Activated CD4-positive, alpha-beta T cell treated with anti-CD3 and anti-CD28 coated beads for 36 hours (primary cell): Measurements from ENCODE around the gene PRUNE1. TPM values are rescaled to one million over a fixed set of nuclear protein-coding genes. Genes with fewer than 3 reads are reported as not detected.

Experiments used
- ATAC-seq: fragments of 200-7000 bp; cut with Tn5 transposase; one replicate; pipeline ENCODE4 v1.10.0; 2021; ENCODE audit warnings: mild to moderate bottlenecking, moderate library complexity
- CTCF ChIA-PET: fragments of 350-600 bp; sonication (Branson Sonifier 250); formaldehyde crosslinking; loops from one replicate; lab custom pipeline; 2021; ENCODE audit warnings: antibody characterized with exemption; lab: Charles Lee
- POLR2A ChIA-PET: fragments of 350-600 bp; sonication (Branson Sonifier 250); formaldehyde crosslinking; loops from one replicate; lab custom pipeline; 2021; ENCODE audit warnings: antibody characterized with exemption, inconsistent platforms; lab: Charles Lee
- DNase-seq: peaks from one replicate; pipeline ENCODE4 v3.0.0-alpha.2; 2020
- H3K27ac Mint-ChIP-seq: one replicate; pipeline ENCODE4 v1.8.0; 2021; ENCODE audit warnings: mixed read lengths
- H3K27me3 Mint-ChIP-seq: one replicate; pipeline ENCODE4 v1.8.0; 2021; ENCODE audit warnings: mixed read lengths
- H3K36me3 Mint-ChIP-seq: one replicate; pipeline ENCODE4 v1.8.0; 2021; ENCODE audit warnings: low read depth, mixed read lengths
- H3K4me1 Mint-ChIP-seq: one replicate; pipeline ENCODE4 v1.8.0; 2021; ENCODE audit warnings: mixed read lengths
- H3K4me3 Mint-ChIP-seq: one replicate; pipeline ENCODE4 v1.8.0; 2021; ENCODE audit warnings: mild to moderate bottlenecking, moderate library complexity, mixed read lengths
- H3K9me3 Mint-ChIP-seq: one replicate; pipeline ENCODE4 v1.8.0; 2021; ENCODE audit warnings: low read depth, mixed read lengths
- intact Hi-C, 2 experiments: fragments of 100-400 bp; cut with DNase I in 1 of 2; cut with micrococcal nuclease in 1 of 2; formaldehyde crosslinking; loops; one replicate each; pipeline versions ENCODE4 v1.14.2 to v1.15.1; 2022 to 2024; cut with DNase I, micrococcal nuclease
- total RNA-seq, 2 experiments: library from RNA; stranded (reverse); gene quantifications; one replicate each; pipeline ENCODE4 v1.2.3, GENCODE V29; 2021

Gene PRUNE1, protein sequence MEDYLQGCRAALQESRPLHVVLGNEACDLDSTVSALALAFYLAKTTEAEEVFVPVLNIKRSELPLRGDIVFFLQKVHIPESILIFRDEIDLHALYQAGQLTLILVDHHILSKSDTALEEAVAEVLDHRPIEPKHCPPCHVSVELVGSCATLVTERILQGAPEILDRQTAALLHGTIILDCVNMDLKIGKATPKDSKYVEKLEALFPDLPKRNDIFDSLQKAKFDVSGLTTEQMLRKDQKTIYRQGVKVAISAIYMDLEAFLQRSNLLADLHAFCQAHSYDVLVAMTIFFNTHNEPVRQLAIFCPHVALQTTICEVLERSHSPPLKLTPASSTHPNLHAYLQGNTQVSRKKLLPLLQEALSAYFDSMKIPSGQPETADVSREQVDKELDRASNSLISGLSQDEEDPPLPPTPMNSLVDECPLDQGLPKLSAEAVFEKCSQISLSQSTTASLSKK
- 10 to 100 TPM; 13.6 to 18.6 TPM for total RNA-seq

DNA sequence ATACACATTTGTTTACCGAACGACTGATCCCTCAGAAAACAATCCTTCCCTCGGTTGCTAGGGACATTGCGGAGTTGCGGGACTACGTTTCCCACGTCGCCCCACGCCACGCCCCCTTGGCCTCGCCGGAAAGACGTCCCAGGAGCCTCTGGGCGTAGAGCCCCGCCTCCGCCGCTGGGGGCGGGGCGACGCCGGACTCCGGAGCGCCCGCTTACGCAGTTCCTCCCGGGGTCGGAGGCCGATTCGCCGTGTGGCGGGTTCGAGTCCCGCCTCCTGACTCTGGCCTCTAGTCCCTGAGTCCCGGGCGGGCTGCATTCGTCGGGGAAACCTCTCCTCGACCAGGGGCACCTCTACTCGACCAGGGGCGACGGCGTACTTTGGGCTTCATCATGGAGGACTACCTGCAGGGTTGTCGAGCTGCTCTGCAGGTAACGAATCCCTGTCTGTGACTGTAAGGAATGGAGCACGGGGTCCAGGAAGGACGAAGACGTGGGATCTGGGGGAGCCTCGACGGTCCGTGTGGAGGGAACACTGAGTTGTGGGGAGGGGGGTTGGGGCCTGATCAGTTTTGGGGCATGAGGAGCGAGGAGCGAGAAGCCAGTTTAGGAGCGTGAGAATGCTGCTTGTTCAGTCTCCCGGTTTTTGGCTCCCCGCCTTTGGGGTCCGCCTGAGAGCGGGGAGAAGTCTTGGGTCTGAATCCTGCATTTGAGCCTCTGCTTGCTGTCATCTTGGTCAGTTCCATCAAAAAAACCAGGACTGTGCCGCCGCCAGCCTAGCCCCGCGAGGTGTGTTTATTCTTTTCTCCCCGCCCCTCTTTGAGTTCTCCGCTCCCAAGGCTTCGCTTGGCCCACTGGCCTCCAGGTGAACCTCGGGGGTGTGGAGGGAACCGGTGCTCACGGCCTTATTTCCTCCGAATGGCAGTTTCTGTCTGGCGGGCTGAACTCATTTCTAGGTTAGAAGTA is at the start of gene PRUNE1:
Gene PRUNE1 (plus strand): TSS at position 206 of the 962 bp plus-strand sequence. CDS start 184 bp downstream, at position 390.
- Mint-ChIP-seq H3K9me3 (no peaks in the 10 kb centered on the region), H3K27ac (peak within 1 kb of the TSS; percentile 96), H3K4me3 (peak within 1 kb of the TSS; percentile 90), H3K4me1 (peaks cover 61% of the 10 kb centered on the region), H3K36me3 (peaks cover 3% of the 10 kb centered on the region), H3K27me3 (no peaks in the 10 kb centered on the region)
- intact Hi-C loops = loop anchor here (1.0 to 5.0 kb wide), 19 partner anchors 34 to 687 kb away; partner anchors contain the start of genes CDC42SE1 (in 2 of the 2), GABPB2 (in 2 of the 2), TNFAIP8L2 (in 2 of the 2) and ARNT (in 1 of the 2)
- ChIA-PET CTCF (interaction anchor here (0.6 to 1.0 kb wide), 5 partner anchors 51 to 728 kb away, joined by 3 to 6 read pairs (median 3); no protein-coding TSS in a partner anchor), POLR2A (no interaction called here)
- ATAC-seq = peak; percentile 84
- peak; percentile 99 for DNase-seq

DNA sequence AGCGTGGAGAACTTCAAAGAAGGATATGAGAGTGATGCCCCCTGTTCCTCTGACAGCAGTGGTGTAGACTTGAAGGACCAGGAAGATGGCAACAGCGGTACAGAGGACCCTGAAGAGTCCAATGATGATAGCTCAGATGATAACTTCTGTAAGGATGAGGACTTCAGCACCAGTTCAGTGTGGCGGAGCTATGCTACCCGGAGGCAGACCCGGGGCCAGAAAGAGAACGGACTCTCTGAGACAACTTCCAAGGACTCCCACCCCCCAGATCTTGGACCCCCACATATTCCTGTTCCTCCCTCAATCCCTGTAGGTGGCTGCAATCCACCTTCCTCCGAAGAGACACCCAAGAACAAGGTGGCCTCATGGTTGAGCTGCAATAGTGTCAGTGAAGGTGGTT is 47.6 kb upstream of the PRUNE1 start:
- ATAC-seq (no peak), DNase-seq (no peak)
- H3K9me3 Mint-ChIP-seq = no peaks in the 10 kb centered on the region
- intact Hi-C loops = no loop called here
- H3K4me1 Mint-ChIP-seq = peaks cover 12% of the 10 kb centered on the region
- no peak overlapping the region for H3K4me3 Mint-ChIP-seq
- no peaks in the 10 kb centered on the region for H3K27me3 Mint-ChIP-seq
- POLR2A ChIA-PET = no interaction called here
- CTCF ChIA-PET = interaction anchor here (1.2 kb wide), 1 partner anchor 153 kb away, joined by 4 read pairs; the partner anchor contains the start of gene CTSK
- H3K36me3 Mint-ChIP-seq = peaks cover 63% of the 10 kb centered on the region
- peak overlapping the region; percentile 24 for H3K27ac Mint-ChIP-seq

DNA sequence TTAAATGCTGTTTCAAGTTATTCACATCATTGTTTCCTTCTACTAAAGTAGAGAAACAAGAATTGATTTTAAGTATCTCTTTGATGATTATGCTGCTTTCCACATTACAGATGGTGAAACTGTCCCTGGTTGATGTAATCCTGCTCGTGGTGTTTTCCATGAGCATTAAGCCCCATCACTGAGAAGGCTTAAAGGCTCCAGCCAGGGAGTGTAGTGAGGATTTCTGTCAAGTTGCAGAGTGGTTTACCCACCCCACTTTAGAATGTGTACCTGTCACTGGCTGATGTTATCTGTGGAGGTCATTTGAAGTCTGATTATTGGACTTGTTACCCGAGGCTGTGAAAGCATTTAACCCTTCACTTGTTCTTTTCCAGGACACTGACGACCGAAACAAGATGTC is 46.5 kb upstream of the PRUNE1 start:
- peak; percentile 37 for ATAC-seq
- POLR2A ChIA-PET = no interaction called here
- no peak for DNase-seq
- Mint-ChIP-seq H3K36me3 (peaks cover 71% of the 10 kb centered on the region), H3K4me3 (no peak overlapping the region), H3K4me1 (peaks cover 12% of the 10 kb centered on the region), H3K9me3 (no peaks in the 10 kb centered on the region), H3K27ac (peak overlapping the region; percentile 55), H3K27me3 (no peaks in the 10 kb centered on the region)
- CTCF ChIA-PET = no interaction called here
- intact Hi-C loops = no loop called here

DNA sequence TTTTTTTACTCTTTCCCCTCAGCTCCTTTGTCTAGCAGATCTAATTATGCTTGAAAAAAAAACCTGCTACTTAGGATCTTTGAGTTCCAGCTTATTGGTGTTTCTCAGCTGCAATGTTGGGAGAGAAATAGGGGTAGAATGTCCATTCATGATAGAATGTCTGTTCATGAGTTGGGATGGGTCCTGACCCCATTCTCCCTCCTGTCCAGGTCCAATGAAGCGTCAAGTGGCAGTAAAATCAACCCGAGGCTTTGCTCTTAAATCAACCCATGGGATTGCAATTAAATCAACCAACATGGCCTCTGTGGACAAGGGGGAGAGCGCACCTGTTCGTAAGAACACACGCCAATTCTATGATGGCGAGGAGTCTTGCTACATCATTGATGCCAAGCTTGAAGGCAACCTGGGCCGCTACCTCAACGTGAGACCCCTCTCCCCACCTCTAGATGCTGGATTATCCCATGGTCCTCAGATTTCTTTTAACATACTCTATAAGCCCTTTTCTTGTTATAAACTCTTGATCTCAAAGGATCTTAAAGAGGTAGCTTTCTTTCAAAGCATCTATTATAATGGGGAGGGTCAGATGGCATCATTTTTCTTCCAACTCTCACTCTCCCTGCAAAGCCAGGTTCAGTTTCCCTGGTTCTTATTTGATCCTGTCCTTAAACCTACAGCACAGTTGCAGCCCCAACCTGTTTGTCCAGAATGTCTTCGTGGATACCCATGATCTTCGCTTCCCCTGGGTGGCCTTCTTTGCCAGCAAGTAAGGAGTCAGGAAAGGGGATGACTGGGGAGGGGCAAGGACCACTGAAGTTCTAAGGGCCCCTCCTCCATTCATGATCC is 44.7 kb upstream of the PRUNE1 start:
- CTCF ChIA-PET = interaction anchor here (0.7 to 1.1 kb wide), 2 partner anchors 9 to 10 kb away, joined by 3 read pairs; no protein-coding TSS in a partner anchor
- Mint-ChIP-seq H3K4me3 (no peak overlapping the region), H3K4me1 (peaks cover 6% of the 10 kb centered on the region), H3K36me3 (peaks cover 77% of the 10 kb centered on the region), H3K9me3 (no peaks in the 10 kb centered on the region), H3K27me3 (no peaks in the 10 kb centered on the region), H3K27ac (no peak overlapping the region)
- POLR2A ChIA-PET = no interaction called here
- intact Hi-C loops = no loop called here
- ATAC-seq (no peak), DNase-seq (no peak)

DNA sequence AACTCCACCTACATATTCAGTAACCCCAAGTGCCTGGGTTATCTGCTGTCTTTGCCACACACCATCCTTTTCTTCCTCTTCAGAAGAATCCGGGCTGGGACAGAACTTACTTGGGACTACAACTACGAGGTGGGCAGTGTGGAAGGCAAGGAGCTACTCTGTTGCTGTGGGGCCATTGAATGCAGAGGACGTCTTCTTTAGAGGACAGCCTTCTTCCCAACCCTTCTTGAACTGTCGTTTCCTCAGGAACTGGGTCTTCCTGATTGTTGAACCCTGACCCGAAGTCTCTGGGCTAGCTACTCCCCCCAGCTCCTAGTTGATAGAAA is 44.1 kb upstream of the PRUNE1 start:
- Mint-ChIP-seq H3K27ac (no peak overlapping the region), H3K27me3 (no peaks in the 10 kb centered on the region), H3K4me3 (no peak overlapping the region), H3K36me3 (peaks cover 78% of the 10 kb centered on the region), H3K9me3 (no peaks in the 10 kb centered on the region), H3K4me1 (peaks cover 6% of the 10 kb centered on the region)
- no peak for ATAC-seq
- intact Hi-C loops = no loop called here
- DNase-seq = no peak
- ChIA-PET POLR2A (no interaction called here), CTCF (interaction anchor here (0.7 kb wide), 1 partner anchor 10 kb away, joined by 3 read pairs; no protein-coding TSS in a partner anchor)

DNA sequence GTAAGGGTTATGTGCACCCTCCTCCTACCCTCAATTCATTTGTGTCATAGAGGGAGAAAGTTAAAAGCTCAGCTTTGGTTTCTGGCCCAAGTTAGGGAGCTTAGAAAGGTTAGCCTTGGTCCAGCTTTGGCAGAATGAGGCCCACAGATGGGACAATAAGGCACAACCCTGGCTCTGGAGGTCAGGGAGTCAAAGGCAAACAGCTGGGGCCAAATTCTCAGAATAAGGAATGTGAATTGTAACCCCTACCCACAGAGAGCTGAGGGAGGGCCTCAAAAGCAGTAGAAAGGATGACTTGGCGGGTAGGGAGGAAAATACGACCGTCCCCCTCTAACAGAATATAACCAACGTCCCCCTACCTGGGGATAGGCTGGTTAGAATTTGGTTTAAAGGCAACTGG is 42.6 kb upstream of the PRUNE1 start:
- H3K27ac Mint-ChIP-seq = peak overlapping the region; percentile 6
- peaks cover 11% of the 10 kb centered on the region for H3K4me1 Mint-ChIP-seq
- H3K36me3 Mint-ChIP-seq = peaks cover 67% of the 10 kb centered on the region
- no peak for DNase-seq
- H3K27me3 Mint-ChIP-seq = no peaks in the 10 kb centered on the region
- CTCF ChIA-PET = interaction anchor here (0.6 to 2.0 kb wide), 6 partner anchors 10 to 61 kb away, joined by 3 to 7 read pairs (median 4); partner anchors contain the start of gene ANXA9
- intact Hi-C loops = no loop called here
- POLR2A ChIA-PET = interaction anchor here (0.6 kb wide), 1 partner anchor 8 kb away, joined by 3 read pairs; no protein-coding TSS in a partner anchor
- no peak overlapping the region for H3K4me3 Mint-ChIP-seq
- H3K9me3 Mint-ChIP-seq = no peaks in the 10 kb centered on the region
- peak; percentile 16 for ATAC-seq

DNA sequence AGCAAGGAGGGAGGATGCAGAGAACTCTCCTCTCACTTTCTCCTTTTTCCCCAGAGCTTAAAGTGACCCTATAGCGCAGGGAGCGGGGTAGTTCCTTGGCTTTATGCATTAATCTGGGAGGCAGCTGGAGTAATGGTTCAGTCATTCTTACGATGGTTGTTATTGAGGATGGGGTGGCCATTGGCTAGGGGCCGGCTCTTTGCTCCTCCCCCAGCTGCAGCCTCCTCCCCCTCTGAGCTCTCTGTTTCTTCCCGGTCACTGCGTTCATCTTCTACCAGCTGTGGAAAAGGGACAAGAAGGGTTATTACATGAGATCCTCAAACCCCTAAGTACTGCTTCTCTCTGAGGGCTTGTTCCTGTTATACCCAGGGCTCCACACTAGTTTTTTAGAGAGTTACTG is 42.2 kb upstream of the PRUNE1 start:
- Mint-ChIP-seq H3K27me3 (no peaks in the 10 kb centered on the region), H3K9me3 (no peaks in the 10 kb centered on the region), H3K4me1 (peaks cover 15% of the 10 kb centered on the region), H3K27ac (no peak overlapping the region), H3K4me3 (no peak overlapping the region), H3K36me3 (peaks cover 65% of the 10 kb centered on the region)
- ChIA-PET POLR2A (interaction anchor here (0.6 kb wide), 1 partner anchor 8 kb away, joined by 3 read pairs; no protein-coding TSS in a partner anchor), CTCF (interaction anchor here (0.6 to 2.0 kb wide), 6 partner anchors 10 to 61 kb away, joined by 3 to 7 read pairs (median 4); partner anchors contain the start of gene ANXA9)
- DNase-seq (no peak), ATAC-seq (no peak)
- intact Hi-C loops = no loop called here

DNA sequence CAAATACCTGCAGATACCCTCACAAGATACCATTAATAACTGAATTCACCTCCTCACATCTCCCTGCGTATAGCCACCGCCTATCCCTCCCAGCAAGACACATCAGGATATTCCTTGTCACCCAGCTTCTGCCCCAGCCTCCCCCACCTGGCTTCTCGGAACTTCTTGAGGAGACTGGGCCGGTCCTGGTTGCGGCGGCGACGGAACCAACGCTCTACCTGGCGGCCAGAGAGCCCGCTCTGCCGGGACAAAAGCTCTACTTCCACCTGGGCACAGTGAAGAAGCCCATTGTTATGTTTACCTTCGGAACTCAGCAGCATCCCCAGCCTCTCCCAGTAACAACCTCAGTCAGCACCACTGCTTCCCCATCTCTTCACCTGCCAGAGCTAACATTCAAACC is 40.3 kb upstream of the PRUNE1 start:
- ATAC-seq = no peak
- H3K27ac Mint-ChIP-seq = peak overlapping the region; percentile 15
- peaks cover 28% of the 10 kb centered on the region for H3K4me1 Mint-ChIP-seq
- ChIA-PET POLR2A (no interaction called here), CTCF (interaction anchor here (1.0 kb wide), 1 partner anchor 22 kb away, joined by 3 read pairs; no protein-coding TSS in a partner anchor)
- H3K27me3 Mint-ChIP-seq = no peaks in the 10 kb centered on the region
- intact Hi-C loops = no loop called here
- peaks cover 53% of the 10 kb centered on the region for H3K36me3 Mint-ChIP-seq
- H3K4me3 Mint-ChIP-seq = no peak overlapping the region
- no peaks in the 10 kb centered on the region for H3K9me3 Mint-ChIP-seq
- DNase-seq = no peak

DNA sequence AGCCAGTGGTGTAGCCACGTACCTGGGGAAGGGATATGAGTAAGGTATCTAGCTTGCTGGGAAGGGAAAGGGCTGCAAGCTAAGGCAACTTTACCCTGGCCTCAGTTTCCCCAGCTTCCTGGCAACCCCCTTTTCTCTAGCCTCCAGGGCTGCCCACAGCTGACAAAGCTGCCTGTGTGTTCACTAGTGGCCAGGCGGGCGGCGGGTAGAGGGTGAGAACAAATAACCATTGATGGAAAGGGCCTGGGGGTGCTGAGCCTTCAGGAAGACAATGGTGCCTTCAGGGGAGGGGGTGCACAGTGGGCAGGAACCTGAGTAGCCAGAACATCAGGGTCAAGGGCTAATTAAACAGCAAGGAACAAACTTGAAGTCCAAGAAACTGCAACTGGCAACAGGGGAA is 39.8 kb upstream of the PRUNE1 start:
- ChIA-PET POLR2A (interaction anchor here (0.7 kb wide), 1 partner anchor 9 kb away, joined by 3 read pairs; no protein-coding TSS in a partner anchor), CTCF (interaction anchor here (0.6 to 1.0 kb wide), 2 partner anchors 22 to 299 kb away, joined by 3 read pairs; no protein-coding TSS in a partner anchor)

DNA sequence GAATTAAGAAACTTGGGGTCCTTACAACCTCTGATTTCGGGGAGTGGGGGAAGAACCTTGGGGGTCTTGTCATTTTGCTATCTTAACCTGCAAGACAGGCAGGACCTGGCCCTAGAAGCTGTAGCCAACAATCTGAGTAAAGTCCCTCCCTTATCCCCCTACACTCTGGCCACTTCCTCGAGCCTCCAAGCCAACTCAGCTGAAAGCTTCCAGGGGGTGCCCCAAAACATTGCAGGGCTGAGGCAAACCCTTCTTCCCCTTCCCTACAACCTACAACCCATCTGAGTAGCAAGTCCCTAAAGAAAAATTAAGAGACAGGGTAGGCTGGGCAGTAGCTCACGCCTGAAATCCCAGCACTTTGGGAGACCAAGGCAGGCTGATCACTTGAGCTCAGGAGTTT is 38.6 kb upstream of the PRUNE1 start:
- intact Hi-C loops = loop anchor here (10.0 kb wide), 2 partner anchors 275 to 505 kb away; partner anchors contain the start of gene GOLPH3L (in 1 of the 2)
- ChIA-PET CTCF (interaction anchor here (0.6 to 1.8 kb wide), 6 partner anchors 9 to 589 kb away, joined by 3 to 8 read pairs (median 4); no protein-coding TSS in a partner anchor), POLR2A (interaction anchor here (0.5 to 0.8 kb wide), 3 partner anchors 340 to 386 kb away, joined by 3 read pairs; partner anchors contain the start of gene ENSA)
- peaks cover 32% of the 10 kb centered on the region for H3K4me1 Mint-ChIP-seq
- H3K27ac Mint-ChIP-seq = peak overlapping the region; percentile 7
- DNase-seq (no peak), ATAC-seq (no peak)
- H3K9me3 Mint-ChIP-seq = no peaks in the 10 kb centered on the region
- no peaks in the 10 kb centered on the region for H3K27me3 Mint-ChIP-seq
- H3K4me3 Mint-ChIP-seq = no peak overlapping the region
- peaks cover 41% of the 10 kb centered on the region for H3K36me3 Mint-ChIP-seq

More for the DNA sequence above, 39.8 kb upstream of the PRUNE1 start:
- ATAC-seq = no peak
- intact Hi-C loops = no loop called here
- peaks cover 52% of the 10 kb centered on the region for H3K36me3 Mint-ChIP-seq
- no peaks in the 10 kb centered on the region for H3K27me3 Mint-ChIP-seq
- H3K4me1 Mint-ChIP-seq = peaks cover 32% of the 10 kb centered on the region
- no peak for DNase-seq
- H3K27ac Mint-ChIP-seq = no peak overlapping the region
- no peak overlapping the region for H3K4me3 Mint-ChIP-seq
- H3K9me3 Mint-ChIP-seq = no peaks in the 10 kb centered on the region
